ENCODE measurements around the gene ZNG1B.
"Not testable (repeated sequence)": the region's sequence is repeated elsewhere in the genome, so short reads cannot be mapped to it uniquely, and the experiment has no call there.

Gene ZNG1B

GRCh38 chr2:113437508-113438465 is at the start of gene ZNG1B:
ZNG1B (plus strand) TSS chr2:113437691; CDS start chr2:113437869, 178 bp downstream.
- peak; percentile 75 for DNase-seq (ENCODE audit: low read depth)

DNA sequence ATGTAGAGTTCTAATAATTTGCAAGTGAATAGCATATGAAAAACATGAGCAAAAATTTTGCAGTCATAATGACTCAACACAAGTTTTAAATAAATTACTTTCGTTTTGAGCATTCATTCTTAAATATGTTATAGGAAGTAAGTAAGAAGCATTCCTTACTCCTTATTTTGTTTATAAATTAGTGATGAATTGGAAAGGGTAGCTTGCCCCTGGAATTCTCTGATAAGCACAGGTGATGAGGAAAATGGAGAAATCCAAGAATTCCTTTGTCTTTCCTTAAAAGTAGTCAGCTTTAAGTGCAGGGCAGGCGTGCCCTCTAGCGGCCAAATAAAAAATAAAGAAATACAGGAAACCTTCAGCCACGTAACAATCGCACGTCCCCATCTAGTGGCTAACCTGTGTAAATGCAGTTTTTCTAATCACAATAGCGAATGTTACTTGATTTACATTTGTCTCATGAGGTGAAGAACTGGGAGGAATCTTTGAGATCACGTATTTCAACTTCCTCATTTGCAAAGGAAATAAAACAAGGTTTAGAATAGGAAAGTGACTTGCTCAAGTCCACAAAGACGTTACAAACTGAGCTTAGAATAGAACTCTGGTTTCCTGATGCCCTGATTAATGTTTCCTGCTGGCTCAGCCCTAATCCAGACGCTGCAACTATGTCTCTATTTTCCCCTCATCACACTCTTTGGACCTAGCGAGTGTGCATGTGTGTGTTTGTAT is 47.2 kb upstream of the ZNG1B start:
- peak; percentile 34 for DNase-seq (ENCODE audit: low read depth)

GRCh38 chr2:113391073-113391472 is 46.4 kb upstream of the ZNG1B start:
- DNase-seq (ENCODE audit: low read depth), result no peak

GRCh38 chr2:113406114-113406513 is 31.4 kb upstream of the ZNG1B start:
- no peak for DNase-seq (ENCODE audit: low read depth)

DNA sequence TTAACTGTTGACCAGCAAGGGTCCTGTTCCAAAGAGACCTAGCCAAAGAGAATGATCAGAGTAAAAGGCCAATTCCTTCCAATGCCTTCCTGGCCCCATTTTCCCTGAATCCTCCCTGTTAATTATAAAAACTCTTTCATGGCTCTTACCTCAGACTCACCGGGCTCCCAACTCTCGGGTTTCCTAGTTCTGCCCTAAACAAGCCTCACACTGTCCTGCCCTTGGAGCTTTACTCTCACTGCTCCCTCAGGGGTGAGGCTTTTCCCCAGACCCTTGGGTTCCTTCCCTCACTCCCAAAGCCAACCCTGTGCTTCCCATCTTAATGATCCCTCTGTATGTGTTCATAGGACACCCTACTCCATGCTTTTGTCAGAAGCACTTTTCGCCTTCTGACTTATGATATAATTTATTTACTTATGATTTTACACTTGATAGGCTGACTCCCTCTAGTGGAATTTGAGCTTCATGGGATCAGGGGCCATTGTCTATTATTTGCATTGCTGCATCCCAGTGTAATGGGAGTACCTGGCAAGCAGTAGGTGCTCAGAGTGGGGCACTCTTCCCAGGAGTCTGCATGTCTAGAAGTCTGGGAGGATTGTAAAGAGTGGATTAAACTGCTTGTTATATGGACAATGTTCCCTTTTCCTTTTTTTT is 29.9 kb upstream of the ZNG1B start:
- no peak for DNase-seq (ENCODE audit: low read depth)

DNA sequence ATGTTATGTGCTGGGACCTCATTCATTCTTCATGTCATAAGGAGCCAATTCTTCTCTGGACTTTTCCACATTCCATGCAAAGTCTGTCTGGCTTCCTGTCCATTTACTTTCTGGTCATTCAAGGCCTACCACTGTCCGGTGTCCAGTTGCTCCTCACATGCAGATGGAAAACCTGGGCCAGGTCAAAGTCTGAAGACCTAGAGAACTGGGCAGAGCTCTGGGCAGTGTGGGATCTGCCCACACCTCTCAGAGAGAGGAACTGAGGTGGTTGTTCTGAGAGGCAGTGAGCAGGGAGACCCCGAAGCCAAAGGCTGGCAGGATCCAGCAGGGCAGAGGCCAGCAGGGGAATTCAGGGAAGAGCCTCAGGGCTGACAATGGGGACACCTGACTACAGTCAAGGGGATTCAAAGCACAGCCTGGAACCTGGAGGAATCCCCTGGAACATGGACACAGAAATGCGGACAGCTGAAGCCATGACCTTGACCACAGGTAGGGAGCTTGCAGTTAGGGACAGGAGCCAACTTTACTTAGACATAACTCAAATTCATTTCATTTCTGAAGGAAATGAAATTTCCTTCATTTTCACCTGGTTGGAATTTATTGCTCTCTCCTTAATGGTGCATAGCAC is 25.7 kb upstream of the ZNG1B start:
- DNase-seq (ENCODE audit: low read depth), result not testable (repeated sequence)

GRCh38 chr2:113412774-113413173 is 24.7 kb upstream of the ZNG1B start:
- not testable (repeated sequence) for DNase-seq (ENCODE audit: low read depth)

DNA sequence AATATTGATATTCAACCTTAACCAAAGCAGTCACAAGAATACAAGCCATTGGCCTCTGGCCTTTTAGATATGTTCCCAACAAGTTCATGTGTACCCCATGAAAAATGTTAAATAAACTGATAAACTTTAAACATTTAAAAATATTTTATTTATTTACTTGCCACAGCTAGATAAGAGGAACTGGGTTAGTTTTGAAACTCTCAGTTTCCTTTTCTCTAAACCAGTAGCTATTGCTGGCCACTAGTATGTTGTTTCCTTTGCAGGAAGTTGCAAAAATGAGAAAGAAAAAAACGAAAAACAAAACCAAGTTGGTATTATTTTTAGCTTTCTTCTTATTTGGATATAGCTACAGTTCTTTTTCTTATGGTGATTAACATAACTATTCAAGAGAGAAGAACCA is 5.7 kb upstream of the ZNG1B start:
- not testable (repeated sequence) for DNase-seq (ENCODE audit: low read depth)

- not testable (repeated sequence) for DNase-seq (ENCODE audit: low read depth)
These were observed 4.0 kb upstream of the ZNG1B start for GRCh38 chr2:113433468-113433867.

- not testable (repeated sequence) for DNase-seq (ENCODE audit: low read depth)
These were observed 28.3 kb downstream of the ZNG1B start for GRCh38 chr2:113465770-113466169.

GRCh38 chr2:113476688-113477368 is 39.3 kb downstream of the ZNG1B start:
- DNase-seq (ENCODE audit: low read depth), result not testable (repeated sequence)

- DNase-seq (ENCODE audit: low read depth), result not testable (repeated sequence)
These were observed 59.0 kb downstream of the ZNG1B start for GRCh38 chr2:113496527-113496926.

DNA sequence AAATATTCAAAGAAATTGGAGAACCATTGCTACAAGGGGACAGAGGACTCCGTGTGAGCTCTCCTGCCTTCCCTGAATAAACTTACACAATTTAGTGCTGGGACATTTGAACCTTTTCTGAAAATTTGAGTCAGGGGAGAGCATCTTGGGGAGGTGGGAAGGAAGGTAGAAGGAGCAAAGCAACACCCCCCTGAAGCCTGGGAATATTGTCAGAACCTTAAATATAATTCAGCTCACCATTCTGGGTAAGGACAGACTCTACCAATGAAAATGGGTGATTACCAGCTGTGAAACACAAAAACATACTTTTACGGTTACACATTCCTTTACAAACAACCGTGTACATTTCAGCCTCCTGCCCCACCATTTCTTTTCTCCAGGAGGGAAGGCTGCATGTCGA is 60.9 kb downstream of the ZNG1B start, which contains the start of gene FOXD4L1:
TSS of gene FOXD4L1 (plus strand) at position 301 of the 400 bp plus-strand sequence. CDS start 592 bp downstream, outside the sequence.
- not testable (repeated sequence) for DNase-seq (ENCODE audit: low read depth)

DNA sequence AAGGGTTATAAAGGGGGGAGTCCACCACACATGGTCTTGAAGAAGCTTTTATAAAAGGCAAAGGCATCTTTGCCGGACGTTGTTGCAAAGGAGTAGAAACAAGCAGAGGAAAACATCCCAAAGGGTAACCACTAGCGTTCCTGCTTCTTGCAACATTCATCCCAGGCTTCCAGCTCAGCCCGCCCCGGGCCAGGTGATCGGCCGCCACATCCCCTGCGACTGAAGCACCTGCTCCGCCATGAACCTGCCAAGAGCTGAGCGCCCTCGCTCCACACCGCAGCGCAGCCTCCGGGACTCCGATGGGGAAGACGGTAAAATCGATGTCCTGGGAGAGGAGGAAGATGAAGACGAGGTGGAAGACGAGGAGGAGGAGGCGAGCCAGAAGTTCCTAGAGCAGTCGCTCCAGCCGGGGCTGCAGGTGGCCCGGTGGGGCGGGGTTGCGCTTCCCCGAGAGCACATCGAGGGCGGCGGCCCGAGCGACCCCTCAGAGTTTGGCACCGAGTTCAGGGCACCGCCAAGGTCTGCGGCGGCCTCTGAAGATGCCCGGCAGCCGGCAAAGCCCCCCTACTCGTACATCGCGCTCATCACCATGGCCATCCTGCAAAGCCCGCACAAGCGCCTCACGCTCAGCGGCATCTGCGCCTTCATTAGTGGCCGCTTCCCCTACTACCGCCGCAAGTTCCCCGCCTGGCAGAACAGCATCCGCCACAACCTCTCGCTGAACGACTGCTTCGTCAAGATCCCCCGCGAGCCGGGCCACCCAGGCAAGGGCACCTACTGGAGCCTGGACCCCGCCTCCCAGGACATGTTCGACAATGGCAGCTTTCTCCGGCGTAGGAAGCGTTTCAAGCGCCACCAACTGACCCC is 61.8 kb downstream of the ZNG1B start:
- not testable (repeated sequence) for DNase-seq (ENCODE audit: low read depth)

- not testable (repeated sequence) for DNase-seq (ENCODE audit: low read depth)
These were observed 62.6 kb downstream of the ZNG1B start for GRCh38 chr2:113499886-113500722.

DNA sequence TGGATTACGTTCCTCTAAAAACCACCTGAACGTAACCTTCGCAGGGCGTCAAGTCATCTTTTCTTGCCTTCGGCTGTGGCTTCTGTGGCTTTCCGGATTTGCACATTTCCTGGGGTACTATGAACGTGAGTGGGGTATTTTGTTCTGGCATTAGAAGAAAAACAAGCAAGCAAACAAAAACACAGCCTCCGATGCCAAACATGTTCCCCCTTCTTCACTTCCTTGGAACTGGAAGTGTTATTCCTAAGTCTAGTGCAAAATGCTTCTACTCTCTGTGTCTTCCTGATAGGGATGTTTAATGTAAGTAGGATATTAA is 63.2 kb downstream of the ZNG1B start:
- peak; percentile 54 for DNase-seq (ENCODE audit: low read depth)

GRCh38 chr2:113502216-113503093 is 65.0 kb downstream of the ZNG1B start:
- DNase-seq (ENCODE audit: low read depth), result not testable (repeated sequence)

All from T-helper 22 cell (primary cell).